Endothelial cell of umbilical vein (primary cell): ENCODE data around the gene ZNF775.

ENCODE experiments used
- CTCF ChIP-seq, 2 donors: IDR thresholded peaks; 1 replicate in 1 of 2; 2 replicates in 1 of 2; pipeline ENCODE4 v1.5.1; 2011; ENCODE audit warnings: low read length in 2 of 2, mild to moderate bottlenecking in 2 of 2, moderate library complexity in 2 of 2, control low read depth in 1 of 2, inconsistent platforms in 1 of 2, low read depth in 1 of 2; ENCODE audit not compliant: insufficient read depth in 1 of 2; ENCODE audit errors: extremely low read depth in 1 of 2
- EZH2 ChIP-seq: IDR thresholded peaks from 2 replicates; pipeline ENCODE4 v1.6.1; 2012; ENCODE audit warnings: borderline replicate concordance, low read depth, mild to moderate bottlenecking, moderate library complexity, low read length, inconsistent platforms; ENCODE audit not compliant: severe bottlenecking
- FOS ChIP-seq: IDR thresholded peaks from 2 replicates; pipeline ENCODE4 v1.6.1; 2011; ENCODE audit warnings: mild to moderate bottlenecking, low read length, moderate library complexity, borderline replicate concordance; ENCODE audit not compliant: insufficient read depth
- JUN ChIP-seq: IDR thresholded peaks from 2 replicates; pipeline ENCODE4 v1.6.1; 2011; ENCODE audit warnings: borderline replicate concordance, low read depth; ENCODE audit not compliant: insufficient read length, insufficient read depth
- MAX ChIP-seq: IDR thresholded peaks from 2 replicates; pipeline ENCODE4 v1.6.1; 2011; ENCODE audit not compliant: insufficient read depth, insufficient read length
- MYC ChIP-seq: IDR thresholded peaks from one replicate; pipeline ENCODE4 v1.6.1; 2011; ENCODE audit warnings: mild to moderate bottlenecking, low read depth, low read length
- POLR2A ChIP-seq: IDR thresholded peaks from 2 replicates; pipeline ENCODE4 v1.6.1; 2012; ENCODE audit warnings: low read depth, mild to moderate bottlenecking, control low read depth, low read length
- POLR2AphosphoS5 ChIP-seq: IDR thresholded peaks from 2 replicates; pipeline ENCODE4 v1.6.1; 2012; ENCODE audit warnings: low read depth, mild to moderate bottlenecking, control low read depth, low read length, moderate library complexity; ENCODE audit not compliant: insufficient read depth

- no peak for TF ChIP-seq EZH2
- TF ChIP-seq CTCF (IDR thresholded peaks at IDR 0.05; ENCODE audit: extremely low read depth in 1 of 2, insufficient read depth in 1 of 2, low read depth in 1 of 2, low read length in 2 of 2) = no peak
- TF ChIP-seq POLR2A = no peak
- no peak for TF ChIP-seq FOS
- TF ChIP-seq MAX = no peak
- no peak for TF ChIP-seq POLR2AphosphoS5
- no peak for TF ChIP-seq JUN
- TF ChIP-seq MYC = no peak
Measured at GRCh38 chr7:150340875-150341262, 38.3 kb upstream of the ZNF775 start.
